GM13976 (cell line): ENCODE data around the gene VSTM2B.

ENCODE experiments used
- DNase-seq: peaks from one replicate; pipeline ENCODE4 v3.0.0; 2012; ENCODE audit warnings: low spot score
- CTCF ChIP-seq: IDR thresholded peaks from 2 replicates; pipeline ENCODE4 v1.5.1; 2012; ENCODE audit warnings: borderline replicate concordance, mild to moderate bottlenecking; ENCODE audit not compliant: insufficient read depth; ENCODE audit errors: extremely low read depth, missing control alignments, control extremely low read depth
- in situ Hi-C: fragments of 300-500 bp; cut with MboI; formaldehyde crosslinking; loops from one replicate; pipeline ENCODE4 v1.12.0; 2022; ENCODE audit warnings: low sequenced_read_pairs, mixed read lengths, inconsistent platforms; ENCODE audit not compliant: unreplicated experiment

VSTM2B gene

GRCh38 chr19:29563486-29564101 lies 37.8 kb downstream of the VSTM2B start:
- DNase-seq: no peak
- in situ Hi-C loops: no loop called here
- TF ChIP-seq CTCF: no peak

GRCh38 chr19:29564574-29565005 lies 38.8 kb downstream of the VSTM2B start:
- in situ Hi-C loops: no loop called here
- no peak for DNase-seq
- TF ChIP-seq CTCF: no peak

- in situ Hi-C loops: no loop called here
- TF ChIP-seq CTCF: no peak
- no peak for DNase-seq
These were observed 39.4 kb downstream of the VSTM2B start for GRCh38 chr19:29565171-29565570.

- no peak for TF ChIP-seq CTCF
- no peak for DNase-seq
- in situ Hi-C loops: no loop called here
These were observed 40.8 kb downstream of the VSTM2B start for GRCh38 chr19:29566496-29567054.

- DNase-seq: no peak
- in situ Hi-C loops: no loop called here
- no peak for TF ChIP-seq CTCF
These were observed 41.6 kb downstream of the VSTM2B start for GRCh38 chr19:29567366-29567915.

GRCh38 chr19:29568036-29569025 lies 42.5 kb downstream of the VSTM2B start:
- in situ Hi-C loops: no loop called here
- no peak for DNase-seq
- TF ChIP-seq CTCF: no peak
